Hepatocyte (in vitro differentiated cells): ENCODE measurements around the gene NCF4. TPM values are rescaled to one million over a fixed set of nuclear protein-coding genes. Genes with fewer than 3 reads are reported as not detected.

Source experiments
- DNase-seq: peaks from one replicate; pipeline ENCODE4 v3.0.0-alpha.2; 2016; ENCODE audit warnings: low spot score
- H2AFZ ChIP-seq: fragments of 200-600 bp; sonication (generic); 2 replicates; pipeline ENCODE4 v1.6.0; 2016; ENCODE audit warnings: antibody characterized with exemption, mild to moderate bottlenecking
- H3K27ac ChIP-seq: fragments of 200-600 bp; sonication (generic); 2 replicates; pipeline ENCODE4 v1.5.1; 2016; ENCODE audit warnings: mild to moderate bottlenecking
- H3K27me3 ChIP-seq: fragments of 200-600 bp; sonication (generic); 2 replicates; pipeline ENCODE4 v1.6.1; 2016
- H3K36me3 ChIP-seq: fragments of 200-600 bp; sonication (generic); replicated peaks from 2 replicates; pipeline ENCODE4 v1.5.1; 2016; ENCODE audit warnings: low read depth; ENCODE audit not compliant: insufficient read depth
- H3K4me1 ChIP-seq: fragments of 200-600 bp; sonication (generic); 2 replicates; pipeline ENCODE4 v1.5.1; 2016; ENCODE audit warnings: mild to moderate bottlenecking, moderate library complexity; ENCODE audit not compliant: insufficient read depth
- H3K4me2 ChIP-seq: fragments of 200-600 bp; sonication (generic); 2 replicates; pipeline ENCODE4 v1.6.0; 2016
- H3K4me3 ChIP-seq: fragments of 200-600 bp; sonication (generic); 2 replicates; pipeline ENCODE4 v1.5.1; 2016; ENCODE audit warnings: mild to moderate bottlenecking
- H3K79me2 ChIP-seq: fragments of 200-600 bp; sonication (generic); 2 replicates; pipeline ENCODE4 v1.6.0; 2017; ENCODE audit warnings: mild to moderate bottlenecking
- H3K9me2 ChIP-seq: fragments of 200-600 bp; sonication (generic); replicated peaks from 2 replicates; pipeline ENCODE4 v1.6.0; 2017; ENCODE audit warnings: mild to moderate bottlenecking; ENCODE audit not compliant: insufficient read depth
- H3K9me3 ChIP-seq: fragments of 200-600 bp; sonication (generic); 2 replicates; pipeline ENCODE4 v1.5.1; 2016; ENCODE audit warnings: low read depth, mild to moderate bottlenecking
- H4K20me1 ChIP-seq: fragments of 200-600 bp; sonication (generic); 2 replicates; pipeline ENCODE4 v1.6.0; 2016; ENCODE audit warnings: mild to moderate bottlenecking; ENCODE audit not compliant: insufficient read depth, poor library complexity, severe bottlenecking
- EZH2 ChIP-seq: fragments of 200-600 bp; sonication (generic); IDR thresholded peaks from 2 replicates; pipeline ENCODE4 v1.6.1; 2016; ENCODE audit warnings: antibody characterized with exemption, mild to moderate bottlenecking, borderline replicate concordance
- EZH2phosphoT487 ChIP-seq: fragments of 200-600 bp; sonication (generic); IDR thresholded peaks from one replicate; pipeline ENCODE4 v1.6.1; 2018; ENCODE audit warnings: antibody characterized with exemption, mild to moderate bottlenecking, low read depth, moderate library complexity; ENCODE audit not compliant: unreplicated experiment, severe bottlenecking
- WGBS: methylation state at CpG from one replicate; pipeline ENCODE4 v1.1.6; 2016; ENCODE audit warnings: low lambda C conversion rate; ENCODE audit errors: missing lambda C conversion rate; 5-methylcytosine and 5-hydroxymethylcytosine counted together
- polyA plus RNA-seq: library from polyadenylated mRNA; unstranded; fragments of >200 nt; fragmentation: Nextera tagmentation; extraction: Ambion mirVana; gene quantifications from 2 replicates; pipeline ENCODE4 v1.2.1, GENCODE V29; 2016
- total RNA-seq: library from RNA; depleted of rRNA; stranded (reverse); fragments of >200 nt; gene quantifications from 2 replicates; pipeline ENCODE4 v1.2.3, GENCODE V29; 2014
- TF ChIP-seq, protein P1 (sequence below): fragments of 200-600 bp; sonication (generic); IDR thresholded peaks from 2 replicates; pipeline ENCODE4 v1.5.1; 2016; ENCODE audit warnings: antibody characterized with exemption, mild to moderate bottlenecking; ENCODE audit not compliant: poor library complexity

NCF4 gene
- total and polyA plus RNA-seq, 2 experiments from 2014 or later = 0.37 to 0.54 TPM

DNA sequence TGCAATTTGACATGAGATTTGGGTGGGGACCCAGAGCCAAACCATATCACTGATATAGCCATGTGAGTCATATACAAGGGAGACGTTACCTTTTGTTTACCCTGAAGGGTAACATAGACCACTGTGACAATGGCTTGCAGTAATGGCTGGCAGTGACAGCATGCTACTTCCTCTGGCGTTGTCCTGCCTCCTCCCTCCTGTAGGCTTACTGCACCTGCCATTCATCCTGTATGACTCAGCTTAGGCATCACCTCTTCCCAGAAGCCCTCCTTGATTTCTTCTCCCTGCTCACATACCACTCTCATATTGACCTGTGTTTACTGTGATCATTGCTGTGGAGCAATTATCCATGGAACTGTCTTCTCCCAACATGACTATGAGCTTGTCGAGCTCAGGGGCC, 32.0 kb upstream of the NCF4 start:
- H4K20me1 ChIP-seq = no peaks in the 10 kb centered on the region
- H3K4me2 ChIP-seq = no peak overlapping the region
- H3K4me1 ChIP-seq = no peaks in the 10 kb centered on the region
- TF ChIP-seq, protein P1, sequence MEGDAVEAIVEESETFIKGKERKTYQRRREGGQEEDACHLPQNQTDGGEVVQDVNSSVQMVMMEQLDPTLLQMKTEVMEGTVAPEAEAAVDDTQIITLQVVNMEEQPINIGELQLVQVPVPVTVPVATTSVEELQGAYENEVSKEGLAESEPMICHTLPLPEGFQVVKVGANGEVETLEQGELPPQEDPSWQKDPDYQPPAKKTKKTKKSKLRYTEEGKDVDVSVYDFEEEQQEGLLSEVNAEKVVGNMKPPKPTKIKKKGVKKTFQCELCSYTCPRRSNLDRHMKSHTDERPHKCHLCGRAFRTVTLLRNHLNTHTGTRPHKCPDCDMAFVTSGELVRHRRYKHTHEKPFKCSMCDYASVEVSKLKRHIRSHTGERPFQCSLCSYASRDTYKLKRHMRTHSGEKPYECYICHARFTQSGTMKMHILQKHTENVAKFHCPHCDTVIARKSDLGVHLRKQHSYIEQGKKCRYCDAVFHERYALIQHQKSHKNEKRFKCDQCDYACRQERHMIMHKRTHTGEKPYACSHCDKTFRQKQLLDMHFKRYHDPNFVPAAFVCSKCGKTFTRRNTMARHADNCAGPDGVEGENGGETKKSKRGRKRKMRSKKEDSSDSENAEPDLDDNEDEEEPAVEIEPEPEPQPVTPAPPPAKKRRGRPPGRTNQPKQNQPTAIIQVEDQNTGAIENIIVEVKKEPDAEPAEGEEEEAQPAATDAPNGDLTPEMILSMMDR = no peak
- TF ChIP-seq EZH2phosphoT487 (no peak), EZH2 (no peak)
- H3K36me3 ChIP-seq = no peaks in the 10 kb centered on the region
- WGBS = 68% methylated on average over 3 of the region's 3 CpGs
- H3K4me3 ChIP-seq = no peak overlapping the region
- H3K27ac ChIP-seq = no peak overlapping the region
- no peaks in the 10 kb centered on the region for H3K9me2 ChIP-seq
- no peaks in the 10 kb centered on the region for H3K79me2 ChIP-seq
- H3K9me3 ChIP-seq = no peaks in the 10 kb centered on the region
- DNase-seq = no peak
- H3K27me3 ChIP-seq = no peaks in the 10 kb centered on the region
- H2AFZ ChIP-seq = no peak overlapping the region

DNA sequence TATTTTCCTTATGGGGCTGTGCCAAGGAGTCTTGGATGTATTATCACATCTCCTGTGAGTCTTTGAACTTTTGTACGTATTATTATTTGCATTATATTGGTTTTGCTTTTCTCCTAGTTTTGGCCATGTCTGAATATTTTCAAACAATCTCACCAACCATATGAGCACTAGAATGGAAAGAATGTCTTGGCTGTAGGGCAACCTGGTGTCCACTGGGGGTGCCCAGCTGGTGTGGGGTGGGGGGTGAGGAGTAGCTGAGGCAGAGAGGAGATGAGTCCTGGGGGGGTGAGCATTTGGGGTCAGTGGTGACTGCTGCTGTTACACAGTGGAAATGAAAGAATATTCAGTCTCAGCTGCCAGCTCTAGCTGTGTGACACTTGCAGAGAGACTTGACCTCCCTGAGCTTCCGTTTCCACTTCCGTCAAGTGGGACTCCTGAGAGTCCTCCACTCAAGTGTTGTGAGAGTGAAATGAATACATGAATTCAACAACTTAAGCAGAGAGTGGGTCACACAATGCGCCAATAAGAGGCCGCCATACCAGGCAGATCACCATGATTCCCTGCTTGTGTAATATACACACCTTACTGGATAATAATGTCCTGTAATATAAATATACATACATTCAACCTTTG, 31.3 kb upstream of the NCF4 start:
- no peaks in the 10 kb centered on the region for H3K4me1 ChIP-seq
- no peak for DNase-seq
- H3K27ac ChIP-seq = no peak overlapping the region
- no peak overlapping the region for H3K4me3 ChIP-seq
- WGBS = 86% methylated on average over 5 of the region's 5 CpGs
- H3K4me2 ChIP-seq = no peak overlapping the region
- no peaks in the 10 kb centered on the region for H3K79me2 ChIP-seq
- no peaks in the 10 kb centered on the region for H3K9me2 ChIP-seq
- H4K20me1 ChIP-seq = no peaks in the 10 kb centered on the region
- H3K27me3 ChIP-seq = no peaks in the 10 kb centered on the region
- H2AFZ ChIP-seq = no peak overlapping the region
- H3K36me3 ChIP-seq = no peaks in the 10 kb centered on the region
- no peak for TF ChIP-seq EZH2phosphoT487
- TF ChIP-seq, protein P1 = no peak
- TF ChIP-seq EZH2 = no peak
- H3K9me3 ChIP-seq = no peaks in the 10 kb centered on the region

DNA sequence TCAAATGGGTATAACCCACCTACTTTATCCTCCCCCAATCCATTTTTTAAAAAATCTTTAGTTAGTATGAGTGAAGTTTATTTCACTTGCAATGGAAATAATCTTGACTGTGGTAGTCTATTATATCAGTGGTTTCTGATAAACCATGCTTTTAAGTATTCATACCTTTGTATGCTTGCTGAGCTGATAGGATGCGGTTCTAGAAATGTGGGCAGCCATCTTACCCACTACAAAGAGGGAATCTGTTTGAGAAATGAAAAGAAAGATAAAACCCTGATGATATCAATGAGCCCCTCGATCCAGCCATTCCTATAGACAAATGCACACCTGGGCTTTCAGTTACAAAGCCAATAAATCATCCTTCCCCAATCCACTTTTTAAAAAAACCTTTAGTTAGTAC, 30.2 kb upstream of the NCF4 start:
- Histone ChIP-seq H3K4me3 (no peak overlapping the region), H3K9me3 (no peaks in the 10 kb centered on the region), H3K4me1 (no peaks in the 10 kb centered on the region), H2AFZ (no peak overlapping the region), H3K79me2 (no peaks in the 10 kb centered on the region), H3K9me2 (no peaks in the 10 kb centered on the region), H3K36me3 (no peaks in the 10 kb centered on the region), H3K27ac (no peak overlapping the region), H4K20me1 (no peaks in the 10 kb centered on the region), H3K27me3 (no peaks in the 10 kb centered on the region), H3K4me2 (no peak overlapping the region)
- no peak for DNase-seq
- 84% methylated on average over 2 of the region's 2 CpGs for WGBS
- TF ChIP-seq EZH2phosphoT487 (no peak), EZH2 (no peak)
- TF ChIP-seq, protein P1 = no peak
